Lung (tissue), 16 donors: ENCODE data around the gene FAM186B. TPM values are rescaled to one million over a fixed set of nuclear protein-coding genes. Genes with fewer than 3 reads are reported as not detected.
"Not testable (repeated sequence)": the region's sequence is repeated elsewhere in the genome, so short reads cannot be mapped to it uniquely, and the experiment has no call there.

Experiments
- ATAC-seq: fragments of 200-7000 bp; cut with Tn5 transposase; one replicate; pipeline ENCODE4 v1.9.1; 2020; ENCODE audit warnings: moderate number of reproducible peaks; ENCODE audit not compliant: insufficient read depth, low FRiP score
- DNase-seq, 3 donors: peaks; one replicate each; pipeline ENCODE4 v3.0.0-alpha.2; 2013 to 2017
- H3K27ac ChIP-seq, 2 donors: one replicate each; pipeline ENCODE4 v1.5.1; 2013; ENCODE audit warnings: mild to moderate bottlenecking in 2 of 2, moderate library complexity in 2 of 2, control low read depth in 1 of 2, inconsistent platforms in 1 of 2, low read depth in 1 of 2, low read length in 1 of 2
- H3K27me3 ChIP-seq, 3 donors: one replicate each; pipeline ENCODE4 v1.5.1; 2013; ENCODE audit warnings: low read length in 2 of 3; ENCODE audit not compliant: control insufficient read depth in 3 of 3, insufficient read depth in 3 of 3
- H3K36me3 ChIP-seq, 4 donors: one replicate each; pipeline ENCODE4 v1.5.1; 2013; ENCODE audit warnings: low read length in 4 of 4, mild to moderate bottlenecking in 1 of 4, moderate library complexity in 1 of 4; ENCODE audit not compliant: control insufficient read depth in 4 of 4, insufficient read depth in 4 of 4
- H3K4me1 ChIP-seq, 5 donors: one replicate each; pipeline ENCODE4 v1.5.1; 2013; ENCODE audit warnings: low read length in 5 of 5, mild to moderate bottlenecking in 2 of 5, moderate library complexity in 1 of 5; ENCODE audit not compliant: control insufficient read depth in 5 of 5, insufficient read depth in 5 of 5
- H3K4me3 ChIP-seq: one replicate; pipeline ENCODE4 v1.5.1; 2013; ENCODE audit warnings: mild to moderate bottlenecking, control low read depth, moderate library complexity
- H3K9ac ChIP-seq, 2 donors: one replicate each; pipeline ENCODE4 v1.5.1; 2013; ENCODE audit warnings: low read length in 2 of 2, control low read depth in 1 of 2; ENCODE audit not compliant: insufficient read depth in 1 of 2
- H3K9me3 ChIP-seq, 4 donors: one replicate each; pipeline ENCODE4 v1.5.1; 2013; ENCODE audit warnings: low read length in 3 of 4, mild to moderate bottlenecking in 1 of 4, moderate library complexity in 1 of 4; ENCODE audit not compliant: control insufficient read depth in 4 of 4, insufficient read depth in 3 of 4
- WGBS, 2 donors: extraction: QIAGEN DNeasy Blood & Tissue Kit; methylation state at CpG; one replicate each; pipeline ENCODE4 v1.1.7; 2013; 5-methylcytosine and 5-hydroxymethylcytosine counted together
- long read RNA-seq, 5 donors: transcript quantifications; one replicate each; lab custom pipeline, GENCODE V29; 2026
- polyA plus RNA-seq, 2 donors: library from polyadenylated mRNA; stranded (reverse); fragments of 200-250 nt; gene quantifications; one replicate each; pipeline ENCODE4 v1.2.1, GENCODE V29; 2013
- total RNA-seq, 2 donors: library from RNA; depleted of rRNA in 1 of 2; stranded (reverse); fragments of >200 nt in 1 of 2; gene quantifications; one replicate each; pipeline ENCODE4 v1.2.1, GENCODE V29; 2014 to 2021
- TF ChIP-seq, protein P1 (sequence below): IDR thresholded peaks from 2 replicates; pipeline ENCODE4 v1.5.1; 2012; ENCODE audit warnings: mild to moderate bottlenecking; ENCODE audit errors: control extremely low read depth, extremely low read depth
- donor health status: control.
- donor health status: control.
- donor health status: Bipolar disorder and iron deficiency.
- donor health status: healthy.
- donor health status: DM: yes; HTN: yes; CAD: no.

The FAM186B gene, protein sequence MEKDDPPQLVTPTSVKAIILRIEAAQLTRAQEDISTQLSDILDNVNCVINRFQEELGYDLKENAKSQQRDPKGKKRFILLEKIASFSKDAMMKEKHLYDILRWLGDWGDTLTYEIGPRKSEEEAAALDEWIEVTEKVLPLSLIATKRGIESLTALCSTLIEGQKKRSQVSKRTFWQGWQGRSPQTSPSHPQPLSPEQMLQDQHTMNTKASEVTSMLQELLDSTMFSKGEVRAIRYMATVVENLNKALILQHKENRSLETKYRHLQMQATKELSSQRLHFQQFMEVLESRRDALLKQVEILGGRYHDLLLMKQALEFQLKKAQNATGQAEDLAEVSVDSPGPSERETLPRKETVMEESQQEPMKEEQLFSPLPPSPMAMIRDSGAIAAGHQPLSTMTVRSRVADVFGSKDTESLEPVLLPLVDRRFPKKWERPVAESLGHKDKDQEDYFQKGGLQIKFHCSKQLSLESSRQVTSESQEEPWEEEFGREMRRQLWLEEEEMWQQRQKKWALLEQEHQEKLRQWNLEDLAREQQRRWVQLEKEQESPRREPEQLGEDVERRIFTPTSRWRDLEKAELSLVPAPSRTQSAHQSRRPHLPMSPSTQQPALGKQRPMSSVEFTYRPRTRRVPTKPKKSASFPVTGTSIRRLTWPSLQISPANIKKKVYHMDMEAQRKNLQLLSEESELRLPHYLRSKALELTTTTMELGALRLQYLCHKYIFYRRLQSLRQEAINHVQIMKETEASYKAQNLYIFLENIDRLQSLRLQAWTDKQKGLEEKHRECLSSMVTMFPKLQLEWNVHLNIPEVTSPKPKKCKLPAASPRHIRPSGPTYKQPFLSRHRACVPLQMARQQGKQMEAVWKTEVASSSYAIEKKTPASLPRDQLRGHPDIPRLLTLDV
- total RNA-seq (under 1 TPM; 0.54 to 0.80 TPM), polyA plus RNA-seq (under 1 TPM; 0.17 to 0.31 TPM)
- long read RNA-seq, donor 1 = 0 reads
- long read RNA-seq, donor 2 = 0 reads
- long read RNA-seq, donor 3, partial matches to known transcripts = 7 of 7 reads
- long read RNA-seq, donor 3, other reads (novel, unspliced or antisense) = 0 of 7 reads
- long read RNA-seq, donor 4 = 0 reads
- long read RNA-seq, donor 5 = 0 reads

DNA sequence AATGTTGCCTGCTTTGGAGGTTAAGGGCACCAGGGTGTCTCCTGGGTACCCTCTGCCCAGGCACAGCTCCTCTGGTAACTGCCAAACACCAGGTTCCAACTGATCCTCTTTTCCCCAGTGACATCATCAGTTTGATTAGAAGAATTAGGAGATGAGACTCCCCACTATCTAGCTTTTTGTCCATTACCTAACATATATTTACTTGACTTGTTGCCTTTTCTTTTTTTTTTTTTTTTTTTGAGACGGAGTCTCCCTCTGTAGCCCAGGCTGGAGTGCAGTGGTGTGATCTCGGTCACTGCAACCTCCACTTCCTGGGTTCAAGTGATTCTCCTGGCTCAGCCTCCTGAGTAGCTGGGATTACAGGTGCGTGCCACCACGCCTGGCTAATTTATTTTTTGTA is at the start of gene FAM186B:
Gene FAM186B (minus strand): TSS at position 101 of the 400 bp plus-strand sequence. CDS start 162 bp downstream, outside the sequence.
- not testable (repeated sequence) for H3K27ac ChIP-seq, H3K4me3 ChIP-seq, H3K27me3 ChIP-seq, ATAC-seq, H3K36me3 ChIP-seq, DNase-seq, H3K9me3 ChIP-seq, H3K9ac ChIP-seq
- peaks cover 0 to 10% (median 0%) of the 10 kb centered on the region in 5 donors for H3K4me1 ChIP-seq
- 96 to 99% methylated on average over 3 to 4 of the region's 4 CpGs for WGBS, 2 donors

DNA sequence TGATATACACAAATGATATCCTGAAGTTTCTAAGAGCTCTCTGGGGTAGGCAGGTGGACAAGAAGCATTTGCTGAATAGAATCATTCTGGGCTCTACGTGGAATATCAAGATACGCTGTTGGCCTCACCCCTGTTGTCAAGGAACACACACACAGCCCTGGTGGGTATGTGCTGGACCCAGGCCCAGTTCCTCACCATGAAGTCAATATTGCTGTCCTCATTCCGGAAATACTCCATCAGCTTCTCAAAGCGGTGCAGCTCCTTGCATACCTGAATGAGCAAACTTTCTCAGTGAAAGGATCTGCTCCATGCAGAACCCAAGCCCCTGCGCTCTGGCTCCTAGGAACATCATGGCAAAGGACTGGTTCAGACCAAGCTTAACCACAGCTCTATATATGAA is 49.3 kb upstream of the FAM186B start:
- Histone ChIP-seq H3K27me3 (no peaks in the 10 kb centered on the region), H3K9ac (no peak overlapping the region), H3K4me1 (peaks cover 0 to 20% (median 0%) of the 10 kb centered on the region in 5 donors), H3K4me3 (no peak overlapping the region), H3K9me3 (no peaks in the 10 kb centered on the region), H3K36me3 (peaks cover 4 to 65% (median 53%) of the 10 kb centered on the region in 4 donors), H3K27ac (peak overlapping the region; percentile 11 to 34)
- ATAC-seq (no peak), DNase-seq (no peak)
- 74 to 79% methylated on average over 5 of the region's 5 CpGs for WGBS, 2 donors
- TF ChIP-seq, protein P1, sequence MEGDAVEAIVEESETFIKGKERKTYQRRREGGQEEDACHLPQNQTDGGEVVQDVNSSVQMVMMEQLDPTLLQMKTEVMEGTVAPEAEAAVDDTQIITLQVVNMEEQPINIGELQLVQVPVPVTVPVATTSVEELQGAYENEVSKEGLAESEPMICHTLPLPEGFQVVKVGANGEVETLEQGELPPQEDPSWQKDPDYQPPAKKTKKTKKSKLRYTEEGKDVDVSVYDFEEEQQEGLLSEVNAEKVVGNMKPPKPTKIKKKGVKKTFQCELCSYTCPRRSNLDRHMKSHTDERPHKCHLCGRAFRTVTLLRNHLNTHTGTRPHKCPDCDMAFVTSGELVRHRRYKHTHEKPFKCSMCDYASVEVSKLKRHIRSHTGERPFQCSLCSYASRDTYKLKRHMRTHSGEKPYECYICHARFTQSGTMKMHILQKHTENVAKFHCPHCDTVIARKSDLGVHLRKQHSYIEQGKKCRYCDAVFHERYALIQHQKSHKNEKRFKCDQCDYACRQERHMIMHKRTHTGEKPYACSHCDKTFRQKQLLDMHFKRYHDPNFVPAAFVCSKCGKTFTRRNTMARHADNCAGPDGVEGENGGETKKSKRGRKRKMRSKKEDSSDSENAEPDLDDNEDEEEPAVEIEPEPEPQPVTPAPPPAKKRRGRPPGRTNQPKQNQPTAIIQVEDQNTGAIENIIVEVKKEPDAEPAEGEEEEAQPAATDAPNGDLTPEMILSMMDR = no peak

DNA sequence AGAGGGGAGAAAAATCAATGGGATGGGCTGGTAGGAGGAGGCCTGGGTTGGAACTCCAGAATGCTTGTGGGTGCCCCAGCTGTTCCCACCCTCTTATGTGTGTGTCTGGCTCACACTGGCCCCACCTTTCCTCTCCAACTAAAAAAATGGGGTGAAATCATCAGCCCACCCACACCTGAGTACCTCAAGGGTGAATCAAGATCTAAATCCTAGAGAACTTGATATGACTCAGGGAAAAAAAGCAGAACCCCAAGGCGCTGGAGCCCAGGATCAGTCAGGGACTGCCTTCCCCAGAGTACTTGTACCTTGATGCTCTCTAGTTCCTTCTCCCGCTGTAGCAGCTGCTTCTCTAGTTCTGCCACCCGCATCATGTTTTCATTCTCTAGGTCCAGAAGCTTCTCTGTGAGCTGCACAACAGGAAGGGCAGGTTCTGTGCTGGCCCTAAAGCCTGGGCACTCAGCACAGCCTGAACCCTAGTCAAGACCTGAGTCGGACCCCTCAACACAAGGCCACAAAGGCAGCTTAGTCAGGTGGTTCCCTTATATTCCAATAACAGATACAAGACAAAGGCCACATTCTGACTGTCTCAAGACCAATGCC is 47.6 kb upstream of the FAM186B start:
- no peak overlapping the region for H3K4me3 ChIP-seq
- ATAC-seq (no peak), DNase-seq (no peak)
- no peak overlapping the region for H3K27ac ChIP-seq
- TF ChIP-seq, protein P1 = no peak
- H3K4me1 ChIP-seq = peaks cover 0 to 31% (median 5%) of the 10 kb centered on the region in 5 donors
- no peak overlapping the region for H3K9ac ChIP-seq
- 87 to 89% methylated on average over 4 of the region's 4 CpGs for WGBS, 2 donors
- H3K36me3 ChIP-seq = peaks cover 4 to 64% (median 56%) of the 10 kb centered on the region in 4 donors
- H3K9me3 ChIP-seq = no peaks in the 10 kb centered on the region
- no peaks in the 10 kb centered on the region for H3K27me3 ChIP-seq
